Heart left ventricle (tissue), 13 donors: ENCODE data around the gene MPHOSPH6.

Experiments used
- POLR2A ChIP-seq, 2 donors: fragments of 450-650 bp; IDR thresholded peaks; one replicate each; pipeline ENCODE4 v1.6.1; 2017; ENCODE audit warnings: antibody characterized with exemption in 2 of 2, mild to moderate bottlenecking in 2 of 2, moderate library complexity in 2 of 2
- TF ChIP-seq, protein P1 (sequence below), 12 donors: fragments of 200-600 bp; sonication (generic) in 4 of 12; IDR thresholded peaks; one replicate each; pipeline versions ENCODE4 v1.5.0 to v1.8.0; 2018 to 2022; ENCODE audit warnings: antibody characterized with exemption in 12 of 12, mild to moderate bottlenecking in 5 of 12
- donor health status: ischemic (EF 13 %, LVEDD 7.1; RV severe dilation, severe dysfunction).
- donor health status: DM: no; HTN: yes; CAD: no.
- donor health status: DM: no; HTN: no; CAD: no.
- donor health status: ischemic (EF 25% LVEDD 6.9; RV normal size, moderate dysfunction).
- donor health status: ischemic (EF 25% LVEDD 5.7; RV mildly dilated, moderate dysfunction).
- donor health status: ischemic (EF 35%, LVEDD 5.7; RV mildly dilated, moderate dysfunction).
- donor health status: nonischemic (EF 11% LVEDD 7.7; RV severe dilation, severe dysfunction).
- donor health status: DM: yes; HTN: yes; CAD: no.
- donor health status: PGD.
- donor health status: ischemic (EF 29% LVEDD 5.4; RV normal size, mild dysfunction).
- donor health status: nonischemic (EF 23%, LVEDD 6.1; RV moderate dilation, normal function).

DNA sequence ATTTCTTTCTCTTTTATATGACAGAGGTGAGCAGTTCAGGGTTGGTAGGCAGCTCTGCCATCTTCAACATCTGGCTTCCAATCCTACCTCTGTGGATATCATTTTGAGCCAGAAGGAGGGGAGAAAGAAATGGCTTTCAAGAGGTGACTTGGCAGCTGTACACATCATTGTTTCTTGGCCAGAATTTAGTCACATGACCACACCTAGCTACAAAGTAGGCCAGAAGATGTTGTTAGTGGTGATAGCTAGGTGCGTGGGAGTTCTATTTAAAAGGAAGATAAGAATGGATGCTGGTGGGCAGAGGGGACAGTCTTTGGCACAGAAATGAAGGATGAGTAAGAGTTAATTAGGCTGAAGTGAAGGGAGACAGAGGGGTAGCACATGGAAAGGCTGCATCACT is 29.2 kb upstream of the MPHOSPH6 start:
- TF ChIP-seq POLR2A (IDR thresholded peaks at IDR 0.05), result no peak
- TF ChIP-seq, protein P1, sequence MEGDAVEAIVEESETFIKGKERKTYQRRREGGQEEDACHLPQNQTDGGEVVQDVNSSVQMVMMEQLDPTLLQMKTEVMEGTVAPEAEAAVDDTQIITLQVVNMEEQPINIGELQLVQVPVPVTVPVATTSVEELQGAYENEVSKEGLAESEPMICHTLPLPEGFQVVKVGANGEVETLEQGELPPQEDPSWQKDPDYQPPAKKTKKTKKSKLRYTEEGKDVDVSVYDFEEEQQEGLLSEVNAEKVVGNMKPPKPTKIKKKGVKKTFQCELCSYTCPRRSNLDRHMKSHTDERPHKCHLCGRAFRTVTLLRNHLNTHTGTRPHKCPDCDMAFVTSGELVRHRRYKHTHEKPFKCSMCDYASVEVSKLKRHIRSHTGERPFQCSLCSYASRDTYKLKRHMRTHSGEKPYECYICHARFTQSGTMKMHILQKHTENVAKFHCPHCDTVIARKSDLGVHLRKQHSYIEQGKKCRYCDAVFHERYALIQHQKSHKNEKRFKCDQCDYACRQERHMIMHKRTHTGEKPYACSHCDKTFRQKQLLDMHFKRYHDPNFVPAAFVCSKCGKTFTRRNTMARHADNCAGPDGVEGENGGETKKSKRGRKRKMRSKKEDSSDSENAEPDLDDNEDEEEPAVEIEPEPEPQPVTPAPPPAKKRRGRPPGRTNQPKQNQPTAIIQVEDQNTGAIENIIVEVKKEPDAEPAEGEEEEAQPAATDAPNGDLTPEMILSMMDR (IDR thresholded peaks at IDR 0.05), result no peak
